GF-D8 (cell line): ENCODE measurements around the gene SLC26A9.
"Not testable (repeated sequence)": the region's sequence is repeated elsewhere in the genome, so short reads cannot be mapped to it uniquely, and the experiment has no call there.

ENCODE experiments used
- DNase-seq: peaks from one replicate; lab custom pipeline; 2025; lab: John Stamatoyannopoulos, UW

Gene SLC26A9

DNA sequence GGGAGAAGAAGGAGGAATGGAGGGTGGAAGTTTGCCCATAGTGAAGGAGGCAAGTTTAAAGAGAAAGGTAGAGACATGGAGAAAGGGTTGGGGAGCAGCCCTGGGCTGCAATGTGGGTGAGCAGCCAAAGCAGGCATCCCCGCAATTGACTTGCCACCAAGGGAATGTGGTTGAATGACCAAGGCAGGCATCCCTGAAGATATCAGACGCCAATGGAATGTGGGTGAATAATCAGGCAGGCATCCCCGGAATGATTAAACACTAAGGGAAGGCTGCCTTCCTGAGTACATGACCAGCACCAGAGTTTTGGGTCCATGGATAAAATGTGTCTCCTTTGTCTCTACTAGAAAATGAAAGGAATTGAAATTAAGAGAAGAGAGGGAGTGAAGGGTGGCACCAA, 53.5 kb downstream of the SLC26A9 start:
- not testable (repeated sequence) for DNase-seq

DNA sequence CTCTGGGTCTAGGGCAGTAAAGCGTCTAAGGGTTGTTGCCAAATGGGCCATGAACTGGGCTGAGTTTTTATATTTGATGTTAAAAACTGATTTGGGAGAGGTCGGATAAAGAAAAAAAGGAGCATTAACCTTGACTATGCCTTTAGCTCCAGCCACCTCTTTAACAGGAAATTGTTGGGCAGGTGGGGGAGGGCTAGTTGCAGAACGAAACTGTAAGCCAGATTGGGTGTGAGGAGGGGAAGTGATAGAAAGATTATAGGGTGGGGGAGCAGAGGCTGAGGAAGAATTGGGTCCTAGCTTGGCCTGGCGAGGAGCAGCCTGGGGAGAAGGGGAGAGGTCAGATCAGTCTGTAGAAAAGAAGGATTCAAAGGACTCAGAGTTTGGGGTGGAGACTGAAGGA, 54.2 kb downstream of the SLC26A9 start:
- DNase-seq, result not testable (repeated sequence)

DNA sequence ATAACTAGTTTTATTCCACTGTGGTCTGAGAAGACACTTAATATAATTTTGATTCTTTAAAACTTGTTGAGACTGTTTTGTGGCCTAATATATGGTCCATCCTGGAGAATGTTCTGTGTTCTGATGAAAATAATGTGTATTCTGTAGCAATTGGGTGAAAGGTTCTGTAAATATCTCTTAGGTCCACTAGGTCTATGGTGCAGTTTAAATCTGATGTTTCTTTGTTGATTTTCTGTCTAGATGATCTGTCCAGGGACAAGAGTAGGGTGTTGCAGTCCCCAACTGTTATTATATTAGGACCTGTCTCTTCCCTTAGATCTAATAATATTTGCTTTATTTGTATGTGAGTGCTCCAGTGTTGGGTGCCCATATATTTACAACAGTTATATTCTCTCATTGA, 59.5 kb downstream of the SLC26A9 start:
- no peak for DNase-seq

- no peak for DNase-seq
Observed at GRCh38 chr1:205880923-205881322, 62.3 kb downstream of the SLC26A9 start.

- DNase-seq, result no peak
Observed at GRCh38 chr1:205879974-205880373, 63.3 kb downstream of the SLC26A9 start.

- no peak for DNase-seq
Observed at GRCh38 chr1:205878026-205878425, 65.2 kb downstream of the SLC26A9 start.

DNA sequence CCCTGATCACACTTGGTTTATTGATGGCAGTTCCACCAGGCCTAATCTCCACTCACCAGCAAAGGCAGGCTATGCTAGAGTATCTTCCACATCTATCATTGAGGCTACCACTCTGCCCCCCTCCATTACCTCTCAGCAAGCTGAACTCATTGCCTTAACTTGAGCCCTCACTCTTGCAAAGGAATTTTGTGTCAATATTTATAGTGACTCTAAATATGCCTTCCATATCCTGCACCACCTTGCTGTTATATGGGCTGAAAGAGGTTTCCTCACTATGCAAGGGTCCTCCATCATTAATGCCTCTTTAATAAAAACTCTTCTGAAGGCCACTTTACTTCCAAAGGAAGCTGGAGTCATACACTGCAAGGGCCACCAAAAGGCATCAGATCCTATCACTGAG, 70.1 kb downstream of the SLC26A9 start:
- not testable (repeated sequence) for DNase-seq

- DNase-seq, result no peak
Observed at GRCh38 chr1:205870236-205870635, 73.0 kb downstream of the SLC26A9 start.
